ACC112 (cell line): ENCODE results near the gene KLF13.
A peak's percentile ranks its signal among the peaks of the same experiment; 100 is the strongest.

Source experiments
- H2AFZ ChIP-seq: fragments of 200-600 bp; sonication (generic); one replicate; pipeline ENCODE4 v1.6.0; 2017; ENCODE audit warnings: antibody characterized with exemption, low read length; ENCODE audit not compliant: unreplicated experiment
- H3K27ac ChIP-seq: fragments of 200-600 bp; sonication (generic); 2 replicates; pipeline ENCODE4 v1.5.1; 2014; ENCODE audit warnings: low read depth, mild to moderate bottlenecking, antibody characterized with exemption, low read length, moderate library complexity
- H3K27me3 ChIP-seq: fragments of 200-600 bp; sonication (generic); 2 replicates; pipeline ENCODE4 v1.6.1; 2014; ENCODE audit warnings: mild to moderate bottlenecking, antibody characterized with exemption, low read length, moderate library complexity, mixed read lengths; ENCODE audit not compliant: insufficient read depth
- H3K36me3 ChIP-seq: fragments of 200-600 bp; sonication (generic); 2 replicates; pipeline ENCODE4 v1.6.1; 2016; ENCODE audit warnings: mild to moderate bottlenecking, antibody characterized with exemption, low read length, moderate library complexity, mixed read lengths; ENCODE audit not compliant: insufficient read depth
- H3K4me1 ChIP-seq: fragments of 200-600 bp; sonication (generic); one replicate; pipeline ENCODE4 v1.6.1; 2016; ENCODE audit warnings: low read length, mixed read lengths; ENCODE audit not compliant: insufficient read depth, unreplicated experiment, control insufficient read depth
- H3K4me3 ChIP-seq: fragments of 200-600 bp; sonication (generic); 2 replicates; pipeline ENCODE4 v1.5.1; 2014; ENCODE audit warnings: mild to moderate bottlenecking, low read depth, low read length
- H3K79me2 ChIP-seq: fragments of 200-600 bp; sonication (generic); one replicate; pipeline ENCODE4 v1.6.0; 2016; ENCODE audit warnings: low read length; ENCODE audit not compliant: control insufficient read depth, unreplicated experiment, insufficient read depth

KLF13 gene

GRCh38 chr15:31407376-31407775 lies 80.7 kb downstream of the KLF13 start:
- no peaks in the 10 kb centered on the region for H3K27me3 ChIP-seq
- no peak overlapping the region for H3K4me3 ChIP-seq
- no peak overlapping the region for H3K27ac ChIP-seq
- no peak overlapping the region for H2AFZ ChIP-seq
- peaks cover 41% of the 10 kb centered on the region for H3K4me1 ChIP-seq
- H3K36me3 ChIP-seq: peaks cover 6% of the 10 kb centered on the region; the same call in 1 of the 2 replicates
- H3K79me2 ChIP-seq: no peaks in the 10 kb centered on the region

- no peaks in the 10 kb centered on the region for H3K27me3 ChIP-seq
- H3K79me2 ChIP-seq: no peaks in the 10 kb centered on the region
- H3K27ac ChIP-seq: no peak overlapping the region
- H2AFZ ChIP-seq: no peak overlapping the region
- H3K4me3 ChIP-seq: no peak overlapping the region
- peaks cover 6% of the 10 kb centered on the region; the same call in 1 of the 2 replicates for H3K36me3 ChIP-seq
- H3K4me1 ChIP-seq: peaks cover 36% of the 10 kb centered on the region
Observed at GRCh38 chr15:31407851-31408250, 81.2 kb downstream of the KLF13 start.

- Histone ChIP-seq H3K4me1 (peaks cover 27% of the 10 kb centered on the region), H3K4me3 (no peak overlapping the region), H3K36me3 (peaks cover 6% of the 10 kb centered on the region; the same call in 1 of the 2 replicates), H3K27ac (peak overlapping the region; percentile 86), H3K27me3 (no peaks in the 10 kb centered on the region), H2AFZ (no peak overlapping the region), H3K79me2 (no peaks in the 10 kb centered on the region)
Observed at GRCh38 chr15:31408724-31409123, 82.1 kb downstream of the KLF13 start.

- H3K27ac ChIP-seq: peak overlapping the region; percentile 86
- H3K36me3 ChIP-seq: peaks cover 6% of the 10 kb centered on the region; the same call in 1 of the 2 replicates
- H2AFZ ChIP-seq: no peak overlapping the region
- no peaks in the 10 kb centered on the region for H3K79me2 ChIP-seq
- no peaks in the 10 kb centered on the region for H3K27me3 ChIP-seq
- H3K4me1 ChIP-seq: peaks cover 23% of the 10 kb centered on the region
- no peak overlapping the region; the same call in 1 of the 2 replicates for H3K4me3 ChIP-seq
Observed at GRCh38 chr15:31409171-31409570, 82.5 kb downstream of the KLF13 start.

GRCh38 chr15:31412824-31413223 lies 86.2 kb downstream of the KLF13 start:
- Histone ChIP-seq H3K4me3 (no peak overlapping the region), H3K4me1 (peaks cover 17% of the 10 kb centered on the region), H3K36me3 (peaks cover 6% of the 10 kb centered on the region; the same call in 1 of the 2 replicates), H3K27ac (no peak overlapping the region), H3K79me2 (no peaks in the 10 kb centered on the region), H2AFZ (no peak overlapping the region), H3K27me3 (no peaks in the 10 kb centered on the region)

GRCh38 chr15:31415201-31415600 lies 88.6 kb downstream of the KLF13 start:
- Histone ChIP-seq H2AFZ (no peak overlapping the region), H3K27me3 (no peaks in the 10 kb centered on the region), H3K27ac (no peak overlapping the region), H3K36me3 (no peaks in the 10 kb centered on the region), H3K4me3 (no peak overlapping the region), H3K4me1 (peaks cover 9% of the 10 kb centered on the region), H3K79me2 (no peaks in the 10 kb centered on the region)

- Histone ChIP-seq H2AFZ (no peak overlapping the region), H3K4me3 (no peak overlapping the region), H3K27me3 (no peaks in the 10 kb centered on the region), H3K36me3 (no peaks in the 10 kb centered on the region), H3K27ac (no peak overlapping the region), H3K79me2 (no peaks in the 10 kb centered on the region), H3K4me1 (no peaks in the 10 kb centered on the region)
Observed at GRCh38 chr15:31419820-31420219, 93.2 kb downstream of the KLF13 start.

GRCh38 chr15:31427411-31427810 lies 100.8 kb downstream of the KLF13 start:
- Histone ChIP-seq H3K27me3 (no peaks in the 10 kb centered on the region), H3K4me3 (no peak overlapping the region), H3K79me2 (no peaks in the 10 kb centered on the region), H3K4me1 (no peaks in the 10 kb centered on the region), H3K27ac (no peak overlapping the region), H2AFZ (no peak overlapping the region), H3K36me3 (no peaks in the 10 kb centered on the region)
